Cardiac muscle cell (in vitro differentiated cells and primary cell): ENCODE data around the gene ADAMTSL3. TPM values are rescaled to one million over a fixed set of nuclear protein-coding genes. Genes with fewer than 3 reads are reported as not detected.

Experiments used
- DNase-seq, 2 donors: peaks; one replicate each; pipeline versions ENCODE4 v3.0.0 to v3.0.0-alpha.2; 2010 to 2017; ENCODE audit warnings: low read depth in 1 of 2, low spot score in 1 of 2
- H3K27ac ChIP-seq: fragments of 200-600 bp; sonication (generic); 2 replicates; pipeline ENCODE4 v1.5.1; 2016
- H3K27me3 ChIP-seq: fragments of 200-600 bp; sonication (generic); 2 replicates; pipeline ENCODE4 v1.6.0; 2016; ENCODE audit warnings: control low read depth
- H3K36me3 ChIP-seq: fragments of 200-600 bp; sonication (generic); 2 replicates; pipeline ENCODE4 v1.5.1; 2016; ENCODE audit warnings: control low read depth
- H3K4me1 ChIP-seq: fragments of 200-600 bp; sonication (generic); 2 replicates; pipeline ENCODE4 v1.8.1; 2017; ENCODE audit warnings: low read depth, mild to moderate bottlenecking, mixed run types
- H3K4me3 ChIP-seq: fragments of 200-600 bp; sonication (generic); 2 replicates; pipeline ENCODE4 v1.5.1; 2016; ENCODE audit warnings: mild to moderate bottlenecking
- H3K9me3 ChIP-seq: fragments of 200-600 bp; sonication (generic); 2 replicates; pipeline ENCODE4 v1.5.1; 2017; ENCODE audit warnings: low read depth, mild to moderate bottlenecking, control low read depth
- CTCF ChIP-seq: IDR thresholded peaks from 2 replicates; pipeline ENCODE4 v1.5.1; 2012; ENCODE audit warnings: low read depth, mild to moderate bottlenecking, low read length
- polyA plus RNA-seq: library from polyadenylated mRNA; unstranded; fragments of >200 nt; fragmentation: Nextera tagmentation; extraction: Ambion mirVana; gene quantifications from 2 replicates; pipeline ENCODE4 v1.2.1, GENCODE V29; 2016
- total RNA-seq: library from RNA; depleted of rRNA; stranded (reverse); fragments of >200 nt; gene quantifications from 2 replicates; pipeline ENCODE4 v1.2.3, GENCODE V29; 2016

Gene ADAMTSL3
- total and polyA plus RNA-seq, 2 experiments from 2014 or later: 0.83 to 2.0 TPM

- H3K4me1 ChIP-seq: no peaks in the 10 kb centered on the region
- DNase-seq: peak in 1 of 2 donors; percentile 18
- no peak overlapping the region for H3K4me3 ChIP-seq
- no peaks in the 10 kb centered on the region for H3K27me3 ChIP-seq
- H3K27ac ChIP-seq: no peak overlapping the region
- H3K9me3 ChIP-seq: no peaks in the 10 kb centered on the region
- TF ChIP-seq CTCF: no peak
- no peaks in the 10 kb centered on the region for H3K36me3 ChIP-seq
Observed at GRCh38 chr15:83926116-83926515, 272.2 kb downstream of the ADAMTSL3 start.

GRCh38 chr15:83927704-83928391 is 273.9 kb downstream of the ADAMTSL3 start:
- Histone ChIP-seq H3K27me3 (no peaks in the 10 kb centered on the region), H3K4me3 (no peak overlapping the region), H3K9me3 (no peaks in the 10 kb centered on the region), H3K36me3 (no peaks in the 10 kb centered on the region), H3K4me1 (no peaks in the 10 kb centered on the region), H3K27ac (no peak overlapping the region)
- DNase-seq: no peak
- TF ChIP-seq CTCF: no peak

GRCh38 chr15:83928392-83928734 is 274.4 kb downstream of the ADAMTSL3 start:
- H3K4me3 ChIP-seq: no peak overlapping the region
- no peaks in the 10 kb centered on the region for H3K36me3 ChIP-seq
- H3K9me3 ChIP-seq: no peaks in the 10 kb centered on the region
- no peak for DNase-seq
- no peaks in the 10 kb centered on the region for H3K4me1 ChIP-seq
- H3K27me3 ChIP-seq: no peaks in the 10 kb centered on the region
- no peak overlapping the region for H3K27ac ChIP-seq
- TF ChIP-seq CTCF: no peak

GRCh38 chr15:83928878-83929418 is 275.0 kb downstream of the ADAMTSL3 start:
- Histone ChIP-seq H3K36me3 (no peaks in the 10 kb centered on the region), H3K27ac (no peak overlapping the region), H3K4me3 (no peak overlapping the region), H3K4me1 (no peaks in the 10 kb centered on the region), H3K9me3 (no peaks in the 10 kb centered on the region), H3K27me3 (no peaks in the 10 kb centered on the region)
- DNase-seq: no peak
- no peak for TF ChIP-seq CTCF

- Histone ChIP-seq H3K27ac (no peak overlapping the region), H3K36me3 (no peaks in the 10 kb centered on the region), H3K9me3 (no peaks in the 10 kb centered on the region), H3K4me1 (no peaks in the 10 kb centered on the region), H3K27me3 (no peaks in the 10 kb centered on the region), H3K4me3 (no peak overlapping the region)
- DNase-seq: no peak
- no peak for TF ChIP-seq CTCF
Observed at GRCh38 chr15:83929619-83930018, 275.7 kb downstream of the ADAMTSL3 start.
